Colonic mucosa (tissue), 4 donors: Measurements from ENCODE around the gene BMS1. TPM values are rescaled to one million over a fixed set of nuclear protein-coding genes. Genes with fewer than 3 reads are reported as not detected.

ENCODE experiments used
- DNase-seq: peaks from one replicate; pipeline ENCODE4 v3.0.0-alpha.2; 2020
- H3K27ac ChIP-seq: fragments of 200-600 bp; one replicate; pipeline ENCODE4 v1.8.0; 2021
- H3K27me3 ChIP-seq: fragments of 200-600 bp; one replicate; pipeline ENCODE4 v1.8.0; 2021
- H3K36me3 ChIP-seq: fragments of 200-600 bp; one replicate; pipeline ENCODE4 v1.8.0; 2021
- H3K4me1 ChIP-seq: fragments of 200-600 bp; one replicate; pipeline ENCODE4 v1.8.0; 2021; ENCODE audit warnings: mild to moderate bottlenecking
- H3K4me3 ChIP-seq: fragments of 200-600 bp; one replicate; pipeline ENCODE4 v1.8.0; 2021
- H3K9ac ChIP-seq, 2 donors: one replicate each; pipeline ENCODE4 v1.7.0; 2013; ENCODE audit warnings: control low read depth in 2 of 2, low read depth in 2 of 2, low read length in 2 of 2
- H3K9me3 ChIP-seq: fragments of 200-600 bp; one replicate; pipeline ENCODE4 v1.8.0; 2021
- intact Hi-C: fragments of 100-400 bp; cut with DNase I; formaldehyde crosslinking; loops from one replicate; pipeline ENCODE4 v1.14.1; 2022
- total RNA-seq, 2 donors: library from RNA; stranded (reverse); fragmentation: NEBNext Ultra II Directional in 1 of 2; extraction: Animal tissue kit (Norgen Biotek cat#: 25700) in 1 of 2; gene quantifications; one replicate each; pipeline ENCODE4 v1.2.1, GENCODE V29; 2021
- TF ChIP-seq, protein P1 (sequence below): fragments of 200-600 bp; IDR thresholded peaks from one replicate; pipeline ENCODE4 v1.8.0; 2022; ENCODE audit warnings: antibody characterized with exemption, mild to moderate bottlenecking
- donor health status: healthy.
- donor health status: DM: no; HTN: no; CAD: no.
- donor health status: DM: no; HTN: no; CAD: no.

BMS1 gene
- total RNA-seq, 2 donors from 2014 or later: 11.4 to 14.6 TPM

DNA sequence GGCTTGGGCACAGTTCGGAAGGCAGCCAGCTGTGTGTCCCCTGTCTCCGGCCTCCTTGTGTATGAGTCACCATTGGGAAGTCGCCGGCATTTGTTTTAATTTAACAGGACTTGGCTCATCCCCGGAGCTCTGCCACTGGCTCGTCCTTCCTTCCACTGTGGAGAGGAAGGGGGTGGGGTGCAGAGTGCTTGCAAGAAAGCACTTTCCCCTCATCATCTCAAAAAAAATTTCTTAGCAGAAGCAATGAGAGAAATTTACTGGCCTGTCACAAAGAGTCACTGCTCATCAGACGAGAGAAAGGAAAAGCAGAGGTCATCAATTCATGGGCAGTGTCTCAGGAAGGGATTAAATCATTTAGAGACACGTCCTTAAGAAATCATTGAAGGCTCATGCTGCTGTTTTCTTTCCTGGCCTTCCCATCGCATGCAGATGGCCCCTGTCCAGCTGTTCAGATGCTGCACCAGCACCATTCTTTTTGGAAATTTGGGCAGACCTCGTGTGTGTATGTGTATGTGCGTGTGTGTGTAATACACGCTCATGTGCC, 93.3 kb downstream of the BMS1 start:
- intact Hi-C loops: no loop called here
- H3K4me3 ChIP-seq: no peak overlapping the region
- no peak overlapping the region for H3K27ac ChIP-seq
- H3K27me3 ChIP-seq: no peaks in the 10 kb centered on the region
- no peak overlapping the region for H3K9ac ChIP-seq
- TF ChIP-seq, protein P1, sequence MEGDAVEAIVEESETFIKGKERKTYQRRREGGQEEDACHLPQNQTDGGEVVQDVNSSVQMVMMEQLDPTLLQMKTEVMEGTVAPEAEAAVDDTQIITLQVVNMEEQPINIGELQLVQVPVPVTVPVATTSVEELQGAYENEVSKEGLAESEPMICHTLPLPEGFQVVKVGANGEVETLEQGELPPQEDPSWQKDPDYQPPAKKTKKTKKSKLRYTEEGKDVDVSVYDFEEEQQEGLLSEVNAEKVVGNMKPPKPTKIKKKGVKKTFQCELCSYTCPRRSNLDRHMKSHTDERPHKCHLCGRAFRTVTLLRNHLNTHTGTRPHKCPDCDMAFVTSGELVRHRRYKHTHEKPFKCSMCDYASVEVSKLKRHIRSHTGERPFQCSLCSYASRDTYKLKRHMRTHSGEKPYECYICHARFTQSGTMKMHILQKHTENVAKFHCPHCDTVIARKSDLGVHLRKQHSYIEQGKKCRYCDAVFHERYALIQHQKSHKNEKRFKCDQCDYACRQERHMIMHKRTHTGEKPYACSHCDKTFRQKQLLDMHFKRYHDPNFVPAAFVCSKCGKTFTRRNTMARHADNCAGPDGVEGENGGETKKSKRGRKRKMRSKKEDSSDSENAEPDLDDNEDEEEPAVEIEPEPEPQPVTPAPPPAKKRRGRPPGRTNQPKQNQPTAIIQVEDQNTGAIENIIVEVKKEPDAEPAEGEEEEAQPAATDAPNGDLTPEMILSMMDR: no peak
- H3K4me1 ChIP-seq: no peaks in the 10 kb centered on the region
- no peaks in the 10 kb centered on the region for H3K9me3 ChIP-seq
- no peaks in the 10 kb centered on the region for H3K36me3 ChIP-seq
- peak; percentile 25 for DNase-seq

DNA sequence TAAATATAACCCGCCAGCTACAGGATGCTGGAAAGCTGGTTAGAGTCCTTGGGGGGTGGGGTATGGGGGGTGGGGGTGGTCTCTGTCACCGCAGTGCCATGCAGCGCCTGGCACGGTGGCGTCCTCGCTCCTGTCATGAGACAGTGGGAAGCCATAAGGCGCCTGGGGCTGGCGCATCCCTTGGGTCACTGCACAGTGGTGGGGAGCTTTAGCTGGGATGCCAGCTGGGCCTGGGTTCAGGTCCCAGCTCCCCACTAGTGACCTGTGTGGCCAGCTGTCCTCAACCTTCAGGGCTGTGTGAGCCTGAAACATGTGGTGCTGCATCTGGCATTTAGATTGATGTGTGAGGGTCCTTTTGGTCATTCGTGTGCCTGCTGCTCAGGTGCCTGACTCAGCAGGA, 93.9 kb downstream of the BMS1 start:
- intact Hi-C loops: no loop called here
- DNase-seq: no peak
- no peak overlapping the region for H3K27ac ChIP-seq
- TF ChIP-seq, protein P1: no peak
- H3K4me3 ChIP-seq: no peak overlapping the region
- no peaks in the 10 kb centered on the region for H3K36me3 ChIP-seq
- no peaks in the 10 kb centered on the region for H3K9me3 ChIP-seq
- no peak overlapping the region for H3K9ac ChIP-seq
- no peaks in the 10 kb centered on the region for H3K27me3 ChIP-seq
- no peaks in the 10 kb centered on the region for H3K4me1 ChIP-seq

DNA sequence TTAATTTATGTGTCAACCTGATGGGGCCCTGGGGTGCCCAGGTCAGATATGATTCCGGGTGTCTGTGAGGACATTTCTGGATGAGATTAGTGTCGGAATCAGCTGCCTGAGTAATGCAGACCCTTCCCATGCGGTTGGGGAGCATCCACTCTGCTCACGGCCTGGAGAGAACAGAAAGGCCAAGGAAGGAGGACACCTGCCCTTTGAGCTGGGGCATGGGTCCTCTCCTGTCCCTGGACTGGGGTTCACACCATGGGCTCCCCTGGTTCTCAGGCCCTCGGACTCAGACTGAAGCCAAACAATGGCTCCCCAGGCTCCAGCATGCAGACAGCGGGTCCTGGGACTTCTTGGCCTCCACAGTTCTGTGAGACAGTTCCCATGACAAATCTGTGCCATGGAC, 94.3 kb downstream of the BMS1 start:
- no peak for DNase-seq
- H3K27ac ChIP-seq: no peak overlapping the region
- TF ChIP-seq, protein P1: no peak
- H3K27me3 ChIP-seq: no peaks in the 10 kb centered on the region
- intact Hi-C loops: no loop called here
- no peak overlapping the region for H3K4me3 ChIP-seq
- no peaks in the 10 kb centered on the region for H3K4me1 ChIP-seq
- H3K9me3 ChIP-seq: no peaks in the 10 kb centered on the region
- no peak overlapping the region for H3K9ac ChIP-seq
- no peaks in the 10 kb centered on the region for H3K36me3 ChIP-seq

DNA sequence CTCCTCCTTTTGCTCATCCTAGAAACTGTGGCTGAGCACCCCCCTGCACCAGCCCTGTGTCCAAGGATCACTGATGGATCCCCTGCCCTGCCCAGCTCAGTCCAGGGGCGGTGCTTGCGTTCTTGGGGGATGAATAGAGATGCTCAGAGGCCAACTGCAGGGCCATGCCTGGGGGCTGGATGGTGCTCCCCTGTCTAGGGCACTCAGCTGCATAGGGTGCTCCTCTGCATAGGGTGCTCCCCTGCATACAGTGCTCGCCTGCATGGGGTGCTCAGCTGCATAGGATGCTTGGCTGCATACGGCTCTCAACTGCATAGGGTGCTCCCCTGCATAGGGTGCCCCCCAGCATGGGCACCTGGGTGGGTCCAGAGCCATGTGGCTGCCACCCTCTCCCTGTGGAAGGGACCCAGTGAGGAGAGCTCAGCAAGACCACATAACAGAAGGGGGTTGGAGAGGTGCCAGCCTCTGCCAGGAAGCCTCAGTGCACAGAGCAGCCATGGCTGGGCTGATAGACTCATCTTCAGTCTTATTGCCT, 95.0 kb downstream of the BMS1 start:
- Histone ChIP-seq H3K36me3 (no peaks in the 10 kb centered on the region), H3K27me3 (no peaks in the 10 kb centered on the region), H3K9ac (no peak overlapping the region), H3K27ac (no peak overlapping the region), H3K4me3 (no peak overlapping the region), H3K9me3 (no peaks in the 10 kb centered on the region), H3K4me1 (no peaks in the 10 kb centered on the region)
- intact Hi-C loops: no loop called here
- no peak for DNase-seq
- TF ChIP-seq, protein P1: no peak

DNA sequence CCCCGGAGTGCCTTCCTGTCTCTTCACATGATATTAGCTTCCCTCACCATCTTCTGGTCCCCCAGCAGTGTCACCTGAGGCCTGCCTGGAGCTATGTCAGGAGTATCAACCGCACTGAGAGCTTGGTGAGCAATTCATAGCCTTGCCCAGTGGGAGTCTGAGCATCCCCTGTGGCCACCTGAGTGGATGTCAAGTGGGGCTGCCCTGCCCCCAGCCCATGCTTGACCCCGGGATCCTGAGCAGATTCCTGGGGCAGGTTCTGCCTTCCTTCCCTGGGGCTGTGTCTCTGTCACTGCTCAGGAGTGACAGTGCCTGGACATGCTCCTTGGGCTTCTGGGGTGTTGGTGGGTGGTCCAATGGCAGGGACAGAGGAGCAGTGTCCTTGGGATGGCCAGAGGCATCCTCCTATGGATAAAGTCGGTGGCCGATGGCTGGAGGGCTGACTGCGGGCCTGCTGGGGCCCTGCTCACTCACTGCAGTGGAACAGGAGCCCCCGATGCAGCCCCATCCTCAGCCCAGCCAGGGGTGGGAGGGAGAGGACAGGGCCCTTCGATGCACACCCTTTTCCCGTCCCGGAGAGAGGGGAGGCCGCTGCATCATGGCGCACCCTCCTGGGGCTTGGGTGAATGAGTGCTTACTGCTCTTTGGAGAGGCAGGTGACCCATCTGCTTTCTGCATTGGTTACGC, 95.7 kb downstream of the BMS1 start:
- intact Hi-C loops: no loop called here
- TF ChIP-seq, protein P1: no peak
- DNase-seq: no peak
- H3K9me3 ChIP-seq: no peaks in the 10 kb centered on the region
- H3K4me1 ChIP-seq: no peaks in the 10 kb centered on the region
- no peaks in the 10 kb centered on the region for H3K27me3 ChIP-seq
- no peak overlapping the region for H3K9ac ChIP-seq
- no peak overlapping the region for H3K4me3 ChIP-seq
- H3K27ac ChIP-seq: no peak overlapping the region
- no peaks in the 10 kb centered on the region for H3K36me3 ChIP-seq
